Tibial nerve (tissue), 4 donors: Measurements from ENCODE around the gene B4GALT5. TPM values are rescaled to one million over a fixed set of nuclear protein-coding genes. Genes with fewer than 3 reads are reported as not detected.
"Not testable (repeated sequence)": the region's sequence is repeated elsewhere in the genome, so short reads cannot be mapped to it uniquely, and the experiment has no call there.

Experiments used
- DNase-seq, 2 donors: peaks; one replicate each; pipeline ENCODE4 v3.0.0-alpha.2; 2019; ENCODE audit warnings: low spot score in 2 of 2
- H3K27ac ChIP-seq, 4 donors: fragments of 200-600 bp; sonication (generic) in 3 of 4; one replicate each; pipeline ENCODE4 v1.5.1; 2017 to 2019; ENCODE audit warnings: mild to moderate bottlenecking in 1 of 4
- H3K27me3 ChIP-seq, 2 donors: fragments of 200-600 bp; sonication (generic) in 1 of 2; one replicate each; pipeline versions ENCODE4 v1.5.1 to v1.6.0; 2017 to 2019
- H3K36me3 ChIP-seq, 3 donors: fragments of 200-600 bp; sonication (generic); one replicate each; pipeline ENCODE4 v1.5.1; 2018 to 2019
- H3K4me1 ChIP-seq, 4 donors: fragments of 200-600 bp; sonication (generic) in 3 of 4; one replicate each; pipeline ENCODE4 v1.5.1; 2017 to 2019
- H3K4me3 ChIP-seq, 4 donors: fragments of 200-600 bp; sonication (generic) in 3 of 4; one replicate each; pipeline ENCODE4 v1.5.1; 2017 to 2019; ENCODE audit warnings: mild to moderate bottlenecking in 1 of 4, moderate library complexity in 1 of 4
- H3K9me3 ChIP-seq, 4 donors: fragments of 200-600 bp; sonication (generic) in 3 of 4; one replicate each; pipeline ENCODE4 v1.5.1; 2017 to 2019
- CTCF ChIP-seq, 5 experiments: fragments of 200-600 bp in 3 of 5; fragments of 450-650 bp in 2 of 5; sonication (generic) in 3 of 5; IDR thresholded peaks; one replicate each; pipeline ENCODE4 v1.5.1; 2016 to 2019; ENCODE audit warnings: antibody characterized with exemption in 5 of 5, mild to moderate bottlenecking in 3 of 5, moderate library complexity in 2 of 5
- EP300 ChIP-seq, 2 donors: sonication (generic); formaldehyde crosslinking; IDR thresholded peaks; one replicate each; pipeline ENCODE4 v1.6.1; 2017; ENCODE audit warnings: antibody characterized with exemption in 2 of 2, mild to moderate bottlenecking in 1 of 2
- POLR2A ChIP-seq, 2 donors: fragments of 450-650 bp; IDR thresholded peaks; one replicate each; pipeline ENCODE4 v1.6.1; 2017; ENCODE audit warnings: antibody characterized with exemption in 2 of 2, mild to moderate bottlenecking in 2 of 2, moderate library complexity in 2 of 2
- WGBS, 2 donors: methylation state at CpG; one replicate each; pipeline ENCODE4 v1.1.5; 2018; 5-methylcytosine and 5-hydroxymethylcytosine counted together
- total RNA-seq, 4 donors: library from RNA; depleted of rRNA; stranded (reverse); fragments of >200 nt; gene quantifications; one replicate each; pipeline ENCODE4 v1.1.0, GENCODE V29; 2016

The B4GALT5 gene
- total RNA-seq, 4 donors from 2014 or later, result 13.6 to 25.2 (median 20.7) TPM

- Histone ChIP-seq H3K4me1 (peaks cover 0 to 73% (median 41%) of the 10 kb centered on the region in 4 donors), H3K27me3 (no peaks in the 10 kb centered on the region), H3K36me3 (no peaks in the 10 kb centered on the region), H3K27ac (peak overlapping the region in 2 of 4 donors; percentile 93), H3K9me3 (no peaks in the 10 kb centered on the region), H3K4me3 (no peak overlapping the region)
- DNase-seq, result no peak
- no peak for TF ChIP-seq CTCF (IDR thresholded peaks at IDR 0.05)
- no peak for TF ChIP-seq POLR2A (IDR thresholded peaks at IDR 0.05)
- no peak for TF ChIP-seq EP300 (IDR thresholded peaks at IDR 0.05)
- WGBS, 2 donors, result 29 to 48% methylated on average over 3 of the region's 3 CpGs
Measured at GRCh38 chr20:49710971-49711666, 2.6 kb downstream of the B4GALT5 start.

- Histone ChIP-seq H3K27ac (peak overlapping the region in 3 of 4 donors; percentile 44 to 74 (median 65)), H3K27me3 (no peaks in the 10 kb centered on the region)
- no peak for TF ChIP-seq POLR2A (IDR thresholded peaks at IDR 0.05)
- no peak for TF ChIP-seq CTCF (IDR thresholded peaks at IDR 0.05)
- no peak for TF ChIP-seq EP300 (IDR thresholded peaks at IDR 0.05)
Measured at GRCh38 chr20:49707118-49707517, 6.6 kb downstream of the B4GALT5 start.

GRCh38 chr20:49706630-49707091 lies 7.0 kb downstream of the B4GALT5 start:
- Histone ChIP-seq H3K9me3 (no peaks in the 10 kb centered on the region), H3K27ac (peak overlapping the region in 3 of 4 donors; percentile 44 to 74 (median 65)), H3K27me3 (no peaks in the 10 kb centered on the region), H3K4me1 (peaks cover 0 to 83% (median 45%) of the 10 kb centered on the region in 4 donors), H3K4me3 (no peak overlapping the region), H3K36me3 (no peaks in the 10 kb centered on the region)
- TF ChIP-seq POLR2A (IDR thresholded peaks at IDR 0.05) (no peak), CTCF (IDR thresholded peaks at IDR 0.05) (no peak), EP300 (IDR thresholded peaks at IDR 0.05) (no peak)
- DNase-seq, result no peak
- 33 to 35% methylated on average over 5 of the region's 5 CpGs for WGBS, 2 donors

More at GRCh38 chr20:49707118-49707517, 6.6 kb downstream of the B4GALT5 start:
- no peak for DNase-seq
- H3K9me3 ChIP-seq, result no peaks in the 10 kb centered on the region
- H3K4me3 ChIP-seq, result no peak overlapping the region
- peaks cover 0 to 85% (median 44%) of the 10 kb centered on the region in 4 donors for H3K4me1 ChIP-seq
- H3K36me3 ChIP-seq, result no peaks in the 10 kb centered on the region
- 64 to 68% methylated on average over 3 of the region's 3 CpGs for WGBS, 2 donors

- H3K4me1 ChIP-seq, result peaks cover 0 to 83% (median 44%) of the 10 kb centered on the region in 4 donors
- not testable (repeated sequence) for DNase-seq, H3K9me3 ChIP-seq, H3K27me3 ChIP-seq, H3K4me3 ChIP-seq, H3K36me3 ChIP-seq
- H3K27ac ChIP-seq, result peak overlapping the region in 2 of 4 donors; percentile 65 to 74
- WGBS, 2 donors, result 84 to 91% methylated on average over 5 of the region's 5 CpGs
Measured at GRCh38 chr20:49705893-49706292, 7.8 kb downstream of the B4GALT5 start.

- no peaks in the 10 kb centered on the region for H3K27me3 ChIP-seq
- H3K4me1 ChIP-seq, result peaks cover 0 to 83% (median 44%) of the 10 kb centered on the region in 4 donors
- H3K36me3 ChIP-seq, result no peaks in the 10 kb centered on the region
- H3K27ac ChIP-seq, result no peak overlapping the region
- 65 to 74% methylated on average over 4 of the region's 4 CpGs for WGBS, 2 donors
- TF ChIP-seq POLR2A (IDR thresholded peaks at IDR 0.05) (no peak), CTCF (IDR thresholded peaks at IDR 0.05) (no peak), EP300 (IDR thresholded peaks at IDR 0.05) (no peak)
- no peaks in the 10 kb centered on the region for H3K9me3 ChIP-seq
- H3K4me3 ChIP-seq, result no peak overlapping the region
- DNase-seq, result no peak
Measured at GRCh38 chr20:49705358-49705757, 8.3 kb downstream of the B4GALT5 start.
